NCI-H2227 (cell line): Measurements from ENCODE around the gene HCN3.
"Not testable (repeated sequence)": the region's sequence is repeated elsewhere in the genome, so short reads cannot be mapped to it uniquely, and the experiment has no call there.

Source experiments
- DNase-seq: peaks from one replicate; lab custom pipeline; 2025; ENCODE audit not compliant: unreplicated experiment; lab: John Stamatoyannopoulos, UW

The HCN3 gene

DNA sequence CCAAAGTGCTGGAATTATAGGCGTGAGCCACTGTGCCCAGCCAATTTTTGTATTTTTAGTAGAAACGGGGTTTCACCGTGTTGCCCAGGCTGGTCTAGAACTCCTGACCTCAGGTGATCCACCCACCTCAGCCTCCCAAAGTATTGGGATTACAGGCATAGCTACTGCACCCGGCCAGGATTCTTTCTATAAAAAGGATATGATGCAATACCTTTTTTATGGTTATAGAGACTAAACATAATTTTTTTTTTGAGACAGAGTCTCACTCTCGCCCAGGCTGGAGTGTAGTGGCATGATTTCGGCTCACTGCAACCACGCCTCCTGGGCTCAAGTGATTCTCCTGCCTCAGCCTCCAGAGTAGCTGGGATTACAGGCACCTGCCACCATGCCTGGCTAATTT lies 51.6 kb downstream of the HCN3 start:
- DNase-seq: not testable (repeated sequence)

- DNase-seq: no peak
Observed at GRCh38 chr1:155329980-155330598, 52.8 kb downstream of the HCN3 start.

GRCh38 chr1:155334962-155335361 lies 57.7 kb downstream of the HCN3 start:
- DNase-seq: no peak
